ENCODE measurements around the gene WFIKKN1.

The WFIKKN1 gene

GRCh38 chr16:647173-647902, 16.6 kb downstream of the WFIKKN1 start:
- TF ChIP-seq, protein P1, sequence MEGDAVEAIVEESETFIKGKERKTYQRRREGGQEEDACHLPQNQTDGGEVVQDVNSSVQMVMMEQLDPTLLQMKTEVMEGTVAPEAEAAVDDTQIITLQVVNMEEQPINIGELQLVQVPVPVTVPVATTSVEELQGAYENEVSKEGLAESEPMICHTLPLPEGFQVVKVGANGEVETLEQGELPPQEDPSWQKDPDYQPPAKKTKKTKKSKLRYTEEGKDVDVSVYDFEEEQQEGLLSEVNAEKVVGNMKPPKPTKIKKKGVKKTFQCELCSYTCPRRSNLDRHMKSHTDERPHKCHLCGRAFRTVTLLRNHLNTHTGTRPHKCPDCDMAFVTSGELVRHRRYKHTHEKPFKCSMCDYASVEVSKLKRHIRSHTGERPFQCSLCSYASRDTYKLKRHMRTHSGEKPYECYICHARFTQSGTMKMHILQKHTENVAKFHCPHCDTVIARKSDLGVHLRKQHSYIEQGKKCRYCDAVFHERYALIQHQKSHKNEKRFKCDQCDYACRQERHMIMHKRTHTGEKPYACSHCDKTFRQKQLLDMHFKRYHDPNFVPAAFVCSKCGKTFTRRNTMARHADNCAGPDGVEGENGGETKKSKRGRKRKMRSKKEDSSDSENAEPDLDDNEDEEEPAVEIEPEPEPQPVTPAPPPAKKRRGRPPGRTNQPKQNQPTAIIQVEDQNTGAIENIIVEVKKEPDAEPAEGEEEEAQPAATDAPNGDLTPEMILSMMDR (IDR thresholded peaks at IDR 0.05; ENCODE audit: low read depth, low read length) = no peak
- no peak for DNase-seq (ENCODE audit: extremely low read depth, low read depth)

- DNase-seq (ENCODE audit: extremely low read depth, low read depth) = no peak
- TF ChIP-seq, protein P1 (IDR thresholded peaks at IDR 0.05; ENCODE audit: low read depth, low read length) = peak; percentile 43
These were observed 17.4 kb downstream of the WFIKKN1 start for GRCh38 chr16:648071-648780.

DNA sequence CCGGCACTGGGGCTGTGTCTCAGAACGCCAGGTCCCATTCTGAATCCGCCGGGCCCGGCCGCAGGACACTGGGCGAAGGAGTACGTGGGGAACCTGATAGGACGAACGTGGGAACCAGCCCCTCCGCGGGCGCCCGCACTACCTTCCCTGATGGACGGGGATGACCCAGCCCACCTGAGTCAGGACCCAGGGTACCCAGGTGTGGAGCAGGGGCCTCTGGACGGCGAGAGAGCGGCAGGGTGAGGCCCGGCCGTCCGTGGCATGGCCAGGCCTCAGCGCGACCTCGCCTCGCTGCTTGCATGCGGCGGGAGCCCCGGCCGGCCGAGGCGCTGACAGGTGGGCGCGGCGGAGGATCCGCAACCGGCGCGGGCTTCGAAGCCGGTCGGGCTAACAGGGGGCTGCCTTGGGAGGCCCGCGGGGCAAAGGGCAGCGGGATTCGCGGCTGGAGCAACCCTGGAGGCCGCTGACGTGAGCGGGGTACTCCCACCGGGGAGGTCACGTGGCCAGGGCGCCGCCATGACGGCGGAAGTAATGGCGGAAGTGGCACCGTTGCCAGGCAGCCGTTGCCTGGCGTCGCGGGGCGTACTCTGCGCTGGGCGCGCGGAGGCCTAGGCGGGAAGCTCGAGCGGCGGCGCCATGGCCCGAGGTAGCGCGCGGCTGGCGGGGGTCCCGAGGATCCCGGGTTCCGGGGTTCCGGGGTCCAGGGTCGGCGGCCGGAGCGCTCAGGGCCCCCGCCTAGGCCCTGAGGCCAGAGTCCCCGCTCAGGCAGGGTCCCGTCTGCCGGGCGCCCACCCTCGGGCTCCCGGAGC, 18.2 kb downstream of the WFIKKN1 start, which contains the start of gene WDR90:
TSS of gene WDR90 (plus strand) at position 585 of the 809 bp plus-strand sequence. CDS start at position 637, 52 bp downstream.
- TF ChIP-seq, protein P1 (IDR thresholded peaks at IDR 0.05; ENCODE audit: low read depth, low read length) = no peak
- peak; percentile 70 for DNase-seq (ENCODE audit: extremely low read depth, low read depth)

- TF ChIP-seq, protein P1 (IDR thresholded peaks at IDR 0.05; ENCODE audit: low read depth, low read length) = no peak
- no peak for DNase-seq (ENCODE audit: extremely low read depth, low read depth)
These were observed 18.8 kb downstream of the WFIKKN1 start for GRCh38 chr16:649631-650030.

GRCh38 chr16:651844-652243, 21.1 kb downstream of the WFIKKN1 start:
- no peak for DNase-seq (ENCODE audit: extremely low read depth, low read depth)

GRCh38 chr16:652454-653305, 21.9 kb downstream of the WFIKKN1 start:
- DNase-seq (ENCODE audit: extremely low read depth, low read depth) = no peak
- TF ChIP-seq, protein P1 (IDR thresholded peaks at IDR 0.05; ENCODE audit: low read depth, low read length) = no peak

More at GRCh38 chr16:651844-652243, 21.1 kb downstream of the WFIKKN1 start:
- TF ChIP-seq, protein P1 (IDR thresholded peaks at IDR 0.05; ENCODE audit: low read depth, low read length) = no peak

Data from AG09319 (cell line).